Endodermal cell (in vitro differentiated cells): ENCODE measurements around the gene CCDC28B. TPM values are rescaled to one million over a fixed set of nuclear protein-coding genes. Genes with fewer than 3 reads are reported as not detected.

Experiments used
- DNase-seq: peaks from one replicate; pipeline ENCODE4 v3.0.0-alpha.2; 2017
- H3K27ac ChIP-seq: 2 replicates; pipeline ENCODE4 v1.5.1; 2013; ENCODE audit warnings: mild to moderate bottlenecking, low read depth, low read length, moderate library complexity
- H3K27me3 ChIP-seq: 2 replicates; pipeline ENCODE4 v1.6.1; 2013; ENCODE audit warnings: mild to moderate bottlenecking, low read length, moderate library complexity; ENCODE audit not compliant: insufficient read depth, control insufficient read depth, poor library complexity, severe bottlenecking
- H3K36me3 ChIP-seq: 2 replicates; pipeline ENCODE4 v1.7.0; 2013; ENCODE audit warnings: mild to moderate bottlenecking, low read length, moderate library complexity; ENCODE audit not compliant: control insufficient read depth, insufficient read depth
- H3K4me1 ChIP-seq: one replicate; pipeline ENCODE4 v1.7.0; 2013; ENCODE audit warnings: low read length; ENCODE audit not compliant: control insufficient read depth, insufficient read depth
- H3K4me3 ChIP-seq: 2 replicates; pipeline ENCODE4 v1.5.1; 2013; ENCODE audit warnings: mild to moderate bottlenecking, low read length, moderate library complexity
- H3K9ac ChIP-seq: 2 replicates; pipeline ENCODE4 v1.6.1; 2013; ENCODE audit warnings: mild to moderate bottlenecking, low read length, moderate library complexity; ENCODE audit not compliant: poor library complexity, severe bottlenecking; ENCODE audit errors: extremely low read depth
- H3K9me3 ChIP-seq: 2 replicates; pipeline ENCODE4 v1.6.1; 2013; ENCODE audit warnings: mild to moderate bottlenecking, low read length, moderate library complexity; ENCODE audit not compliant: control insufficient read depth
- H3K27ac Mint-ChIP-seq: 2 replicates; pipeline ENCODE4 v1.8.0; 2020; ENCODE audit warnings: mixed read lengths
- H3K27me3 Mint-ChIP-seq: 2 replicates; pipeline ENCODE4 v1.8.0; 2021; ENCODE audit warnings: mild to moderate bottlenecking, mixed read lengths; ENCODE audit not compliant: insufficient read depth
- H3K36me3 Mint-ChIP-seq: 2 replicates; pipeline ENCODE4 v1.8.0; 2020; ENCODE audit warnings: low read depth, mixed read lengths
- H3K4me1 Mint-ChIP-seq: 2 replicates; pipeline ENCODE4 v1.8.0; 2020; ENCODE audit warnings: mixed read lengths
- H3K4me3 Mint-ChIP-seq: 2 replicates; pipeline ENCODE4 v1.8.0; 2020; ENCODE audit warnings: mild to moderate bottlenecking, moderate library complexity, mixed read lengths
- H3K9me3 Mint-ChIP-seq: 2 replicates; pipeline ENCODE4 v1.8.0; 2020; ENCODE audit warnings: mild to moderate bottlenecking, mixed read lengths
- CTCF ChIP-seq: fragments of 200-600 bp; sonication (generic); conservative IDR thresholded peaks from 2 replicates; pipeline ENCODE4 v1.5.0; 2021; ENCODE audit warnings: antibody characterized with exemption, mild to moderate bottlenecking
- WGBS, 2 experiments: methylation state at CpG; one replicate each; pipeline versions ENCODE4 v1.1.5 to v1.1.7; 2013; ENCODE audit warnings: missing lambda C conversion rate in 2 of 2, mixed read lengths in 1 of 2; ENCODE audit not compliant: insufficient coverage in 1 of 2, insufficient read length in 1 of 2; 5-methylcytosine and 5-hydroxymethylcytosine counted together
- total RNA-seq, 2 donors: library from RNA; stranded (reverse); fragmentation: NEBNext Ultra II Directional in 1 of 2; extraction: Animal tissue kit (Norgen Biotek cat#: 25700) in 1 of 2; gene quantifications; 2 replicates in 1 of 2; 3 replicates in 1 of 2; pipeline ENCODE4 v1.2.1, GENCODE V29; 2021

The CCDC28B gene
- total RNA-seq, 2 donors from 2014 or later = 9.2 to 11.1 TPM

- no peak for TF ChIP-seq CTCF
- no peaks in the 10 kb centered on the region for H3K4me1 ChIP-seq
- Mint-ChIP-seq H3K27me3 (no peaks in the 10 kb centered on the region), H3K4me1 (peaks cover 29% of the 10 kb centered on the region), H3K9me3 (no peaks in the 10 kb centered on the region), H3K36me3 (peaks cover 34% of the 10 kb centered on the region), H3K4me3 (peak within 1 kb of the TSS; percentile 83), H3K27ac (peak within 1 kb of the TSS; percentile 96)
- H3K27me3 ChIP-seq = no peaks in the 10 kb centered on the region
- H3K27ac ChIP-seq = peak within 1 kb of the TSS; percentile 93
- H3K36me3 ChIP-seq = peaks cover 49% of the 10 kb centered on the region
- DNase-seq = peak; percentile 98
- H3K9me3 ChIP-seq = no peaks in the 10 kb centered on the region
- H3K4me3 ChIP-seq = peak within 1 kb of the TSS; percentile 94
- H3K9ac ChIP-seq = peak within 1 kb of the TSS; percentile 84
- 1% methylated on average over 44 to 79 of the region's 79 CpGs for WGBS, 2 experiments
Measured at GRCh38 chr1:32179443-32180185, 20.8 kb upstream of the CCDC28B start, which contains the start of gene TXLNA. TSS of gene TXLNA (plus strand) at chr1:32179675. CDS start at chr1:32180346, 671 bp downstream.

GRCh38 chr1:32180186-32181060 is 20.0 kb upstream of the CCDC28B start:
- peaks cover 47% of the 10 kb centered on the region for H3K36me3 ChIP-seq
- peak overlapping the region; percentile 93 for H3K27ac ChIP-seq
- H3K4me1 ChIP-seq = no peaks in the 10 kb centered on the region
- no peaks in the 10 kb centered on the region for H3K27me3 ChIP-seq
- DNase-seq = peak; percentile 81
- WGBS, 2 experiments = 16 to 25% methylated on average over 20 to 36 of the region's 36 CpGs
- H3K27me3 Mint-ChIP-seq = no peaks in the 10 kb centered on the region
- no peak for TF ChIP-seq CTCF
- peak overlapping the region; percentile 83 for H3K4me3 Mint-ChIP-seq
- H3K9me3 ChIP-seq = no peaks in the 10 kb centered on the region
- H3K9ac ChIP-seq = peak overlapping the region; percentile 84
- H3K36me3 Mint-ChIP-seq = peaks cover 39% of the 10 kb centered on the region
- H3K4me3 ChIP-seq = peak overlapping the region; percentile 94
- H3K4me1 Mint-ChIP-seq = peaks cover 29% of the 10 kb centered on the region
- H3K9me3 Mint-ChIP-seq = no peaks in the 10 kb centered on the region
- H3K27ac Mint-ChIP-seq = peak overlapping the region; percentile 96

- Mint-ChIP-seq H3K4me1 (peaks cover 29% of the 10 kb centered on the region), H3K27ac (peak overlapping the region; percentile 22), H3K4me3 (peak overlapping the region; percentile 83), H3K36me3 (peaks cover 41% of the 10 kb centered on the region), H3K27me3 (no peaks in the 10 kb centered on the region), H3K9me3 (no peaks in the 10 kb centered on the region)
- H3K9ac ChIP-seq = peak overlapping the region; percentile 84
- no peaks in the 10 kb centered on the region for H3K4me1 ChIP-seq
- no peak for TF ChIP-seq CTCF
- H3K27me3 ChIP-seq = no peaks in the 10 kb centered on the region
- no peak overlapping the region for H3K27ac ChIP-seq
- 95 to 100% methylated on average over 8 to 9 of the region's 9 CpGs for WGBS, 2 experiments
- H3K36me3 ChIP-seq = peaks cover 51% of the 10 kb centered on the region
- H3K9me3 ChIP-seq = no peaks in the 10 kb centered on the region
- H3K4me3 ChIP-seq = peak overlapping the region; percentile 94
- no peak for DNase-seq
Measured at GRCh38 chr1:32181065-32181464, 19.3 kb upstream of the CCDC28B start.
